NT2/D1 (cell line): ENCODE data around the gene PLCB4.

Experiments used
- YY1 ChIP-seq: IDR thresholded peaks from 2 replicates; pipeline ENCODE4 v1.6.1; 2011; ENCODE audit not compliant: insufficient read length, insufficient read depth
- ZNF274 ChIP-seq: IDR thresholded peaks from 2 replicates; pipeline ENCODE4 v1.6.1; 2011; ENCODE audit warnings: mild to moderate bottlenecking, low read depth, low read length

- TF ChIP-seq YY1 (no peak), ZNF274 (no peak)
Observed at GRCh38 chr20:9110916-9111432, 42.1 kb downstream of the PLCB4 start.
